Stomach (tissue), 4 donors: ENCODE data around the gene NISCH.

Experiments
- EP300 ChIP-seq: sonication (generic); formaldehyde crosslinking; IDR thresholded peaks from one replicate; pipeline ENCODE4 v1.6.1; 2017; ENCODE audit warnings: antibody characterized with exemption
- POLR2AphosphoS5 ChIP-seq, 3 donors: sonication (generic); formaldehyde crosslinking; IDR thresholded peaks; one replicate each; pipeline ENCODE4 v1.6.1; 2016; ENCODE audit warnings: antibody characterized with exemption in 3 of 3
- TF ChIP-seq, protein P1 (sequence below), 7 experiments: fragments of 450-650 bp in 4 of 7; fragments of 200-600 bp in 3 of 7; sonication (generic) in 3 of 7; IDR thresholded peaks; one replicate each; pipeline ENCODE4 v1.5.1; 2016 to 2019; ENCODE audit warnings: antibody characterized with exemption in 7 of 7, control low read depth in 2 of 7, mild to moderate bottlenecking in 1 of 7

DNA sequence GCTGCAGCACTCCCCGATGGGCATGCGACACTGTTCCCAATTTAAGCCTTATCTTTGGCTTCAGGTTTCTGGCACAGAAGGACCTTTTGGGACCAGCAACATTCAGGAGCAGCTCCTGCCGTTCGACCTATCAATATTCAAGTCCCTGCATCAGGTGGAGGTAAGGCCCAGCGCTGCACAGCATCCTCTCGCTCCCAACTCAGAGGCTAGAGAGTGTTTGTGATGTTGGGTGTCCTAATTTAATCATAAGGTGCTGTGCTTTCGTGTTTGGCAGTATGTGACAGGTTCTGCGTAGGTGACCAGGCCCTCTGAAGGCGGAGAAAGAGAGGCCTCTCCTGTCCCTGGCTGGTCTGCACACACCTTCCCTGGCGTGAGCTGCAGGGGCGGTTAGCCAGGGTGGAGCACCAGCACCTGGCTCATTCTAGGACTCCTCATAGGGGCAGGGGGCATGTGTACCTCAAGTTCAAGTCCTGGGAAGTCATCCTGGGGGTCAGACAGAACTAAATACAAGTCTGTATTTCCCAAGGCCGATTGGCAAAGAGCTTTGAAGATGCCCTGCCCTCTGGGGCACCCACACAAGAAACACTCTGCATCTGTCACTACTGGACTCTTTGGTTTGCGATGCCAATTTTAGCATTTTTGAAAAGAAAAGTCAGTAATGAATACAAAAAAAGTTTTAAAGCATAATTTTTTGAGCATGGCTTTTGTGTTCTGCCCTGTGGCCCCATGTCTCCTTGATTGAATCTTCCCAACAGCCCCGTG lies 17.0 kb downstream of the NISCH start:
- TF ChIP-seq, protein P1, sequence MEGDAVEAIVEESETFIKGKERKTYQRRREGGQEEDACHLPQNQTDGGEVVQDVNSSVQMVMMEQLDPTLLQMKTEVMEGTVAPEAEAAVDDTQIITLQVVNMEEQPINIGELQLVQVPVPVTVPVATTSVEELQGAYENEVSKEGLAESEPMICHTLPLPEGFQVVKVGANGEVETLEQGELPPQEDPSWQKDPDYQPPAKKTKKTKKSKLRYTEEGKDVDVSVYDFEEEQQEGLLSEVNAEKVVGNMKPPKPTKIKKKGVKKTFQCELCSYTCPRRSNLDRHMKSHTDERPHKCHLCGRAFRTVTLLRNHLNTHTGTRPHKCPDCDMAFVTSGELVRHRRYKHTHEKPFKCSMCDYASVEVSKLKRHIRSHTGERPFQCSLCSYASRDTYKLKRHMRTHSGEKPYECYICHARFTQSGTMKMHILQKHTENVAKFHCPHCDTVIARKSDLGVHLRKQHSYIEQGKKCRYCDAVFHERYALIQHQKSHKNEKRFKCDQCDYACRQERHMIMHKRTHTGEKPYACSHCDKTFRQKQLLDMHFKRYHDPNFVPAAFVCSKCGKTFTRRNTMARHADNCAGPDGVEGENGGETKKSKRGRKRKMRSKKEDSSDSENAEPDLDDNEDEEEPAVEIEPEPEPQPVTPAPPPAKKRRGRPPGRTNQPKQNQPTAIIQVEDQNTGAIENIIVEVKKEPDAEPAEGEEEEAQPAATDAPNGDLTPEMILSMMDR (IDR thresholded peaks at IDR 0.05): peak in 2 of 7 experiments; percentile 3 to 4
- no peak for TF ChIP-seq POLR2AphosphoS5 (IDR thresholded peaks at IDR 0.05)
- no peak for TF ChIP-seq EP300
